WTC11 (cell line): ENCODE data around the gene CYP27B1. TPM values are rescaled to one million over a fixed set of nuclear protein-coding genes. Genes with fewer than 3 reads are reported as not detected.
A peak's percentile ranks its signal among the peaks of the same experiment; 100 is the strongest.

Experiments used
- ATAC-seq: fragments of 200-7000 bp; cut with Tn5 transposase; 2 replicates; pipeline ENCODE4 v1.10.0; 2021; ENCODE audit warnings: mild to moderate bottlenecking, moderate library complexity
- CTCF ChIA-PET: fragments of 300-600 bp; sonication (Branson Sonifier 250); formaldehyde crosslinking; loops from one replicate; lab custom pipeline; 2021; ENCODE audit warnings: antibody characterized with exemption; lab: Charles Lee
- POLR2A ChIA-PET: fragments of 350-600 bp; sonication (Branson Sonifier 250); formaldehyde crosslinking; loops from one replicate; lab custom pipeline; 2021; ENCODE audit warnings: antibody characterized with exemption; lab: Charles Lee
- DNase-seq: peaks from one replicate; pipeline ENCODE4 v3.0.0; 2021; ENCODE audit warnings: low spot score
- H3K27ac Mint-ChIP-seq: 2 replicates; pipeline ENCODE4 v1.8.0; 2021; ENCODE audit warnings: mixed read lengths
- H3K27me3 Mint-ChIP-seq: 2 replicates; pipeline ENCODE4 v1.8.0; 2021; ENCODE audit warnings: low read depth, mild to moderate bottlenecking, moderate library complexity, mixed read lengths
- H3K36me3 Mint-ChIP-seq: 2 replicates; pipeline ENCODE4 v1.8.0; 2021; ENCODE audit warnings: mixed read lengths
- H3K4me1 Mint-ChIP-seq: 2 replicates; pipeline ENCODE4 v1.8.0; 2022; ENCODE audit warnings: mixed read lengths
- H3K4me3 Mint-ChIP-seq: 2 replicates; pipeline ENCODE4 v1.8.0; 2021; ENCODE audit warnings: mild to moderate bottlenecking, moderate library complexity, mixed read lengths
- H3K9me3 Mint-ChIP-seq: 2 replicates; pipeline ENCODE4 v1.8.0; 2021; ENCODE audit warnings: mixed read lengths
- ATF1 ChIP-seq: sonication (generic); formaldehyde crosslinking; IDR thresholded peaks from 2 replicates; pipeline ENCODE4 v1.8.1; 2023; ENCODE audit warnings: mild to moderate bottlenecking, moderate library complexity, missing genetic modification reagents
- CREM ChIP-seq: sonication (generic); formaldehyde crosslinking; IDR thresholded peaks from 2 replicates; pipeline ENCODE4 v1.8.1; 2022; ENCODE audit warnings: mild to moderate bottlenecking, missing genetic modification reagents, moderate library complexity
- ELF4 ChIP-seq: sonication (generic); formaldehyde crosslinking; IDR thresholded peaks from 2 replicates; pipeline ENCODE4 v1.8.1; 2022; ENCODE audit warnings: low read depth, mild to moderate bottlenecking, moderate library complexity, missing genetic modification reagents
- EMX1 ChIP-seq: fragments of 250-450 bp; sonication (Bioruptor Pico); IDR thresholded peaks from 2 replicates; pipeline ENCODE4 v1.8.0; 2021; ENCODE audit warnings: mild to moderate bottlenecking
- ETV6 ChIP-seq: sonication (generic); formaldehyde crosslinking; IDR thresholded peaks from 2 replicates; pipeline ENCODE4 v1.8.1; 2022; ENCODE audit warnings: mild to moderate bottlenecking, missing genetic modification reagents
- FOXP1 ChIP-seq: sonication (generic); formaldehyde crosslinking; IDR thresholded peaks from 2 replicates; pipeline ENCODE4 v1.8.0; 2022; ENCODE audit warnings: missing genetic modification reagents, mild to moderate bottlenecking, moderate library complexity, borderline replicate concordance
- JAZF1 ChIP-seq: fragments of 250-450 bp; sonication (Bioruptor Pico); IDR thresholded peaks from 2 replicates; pipeline ENCODE4 v1.9.0; 2021; ENCODE audit warnings: moderate library complexity, mild to moderate bottlenecking, inconsistent platforms
- RORB ChIP-seq: fragments of 250-450 bp; sonication (Bioruptor Pico); IDR thresholded peaks from 2 replicates; pipeline ENCODE4 v1.9.0; 2021; ENCODE audit warnings: mild to moderate bottlenecking
- ZNF317 ChIP-seq: sonication (generic); formaldehyde crosslinking; IDR thresholded peaks from 2 replicates; pipeline ENCODE4 v1.8.1; 2023; ENCODE audit warnings: low read depth, mild to moderate bottlenecking, moderate library complexity, missing genetic modification reagents, borderline replicate concordance
- total RNA-seq: library from RNA; stranded (reverse); gene quantifications from 3 replicates; pipeline ENCODE4 v1.2.3, GENCODE V29; 2021
- TF ChIP-seq, protein P1 (sequence below): fragments of 250-450 bp; sonication (Bioruptor Pico); IDR thresholded peaks from 2 replicates; pipeline ENCODE4 v2.1.2; 2022; ENCODE audit warnings: mild to moderate bottlenecking, moderate library complexity
- TF ChIP-seq, protein P2 (sequence below): fragments of 250-450 bp; sonication (Bioruptor Pico); conservative IDR thresholded peaks from 2 replicates; pipeline ENCODE4 v1.9.0; 2021; ENCODE audit warnings: mild to moderate bottlenecking
- TF ChIP-seq, protein P3 (sequence below): sonication (generic); formaldehyde crosslinking; IDR thresholded peaks from 2 replicates; pipeline ENCODE4 v1.8.1; 2022; ENCODE audit warnings: mild to moderate bottlenecking, moderate library complexity, missing genetic modification reagents
- TF ChIP-seq, protein P4 (sequence below): sonication (generic); formaldehyde crosslinking; IDR thresholded peaks from 2 replicates; pipeline ENCODE4 v1.8.1; 2023; ENCODE audit warnings: mild to moderate bottlenecking, missing genetic modification reagents, moderate library complexity
- TF ChIP-seq, protein P5 (sequence below): sonication (generic); formaldehyde crosslinking; conservative IDR thresholded peaks from 2 replicates; pipeline ENCODE4 v1.8.1; 2022; ENCODE audit warnings: mild to moderate bottlenecking, missing genetic modification reagents
- TF ChIP-seq, protein P6 (sequence below): sonication (generic); formaldehyde crosslinking; IDR thresholded peaks from 2 replicates; pipeline ENCODE4 v1.8.0; 2023; ENCODE audit warnings: mild to moderate bottlenecking, missing genetic modification reagents
- TF ChIP-seq, protein P7 (sequence below): sonication (generic); formaldehyde crosslinking; IDR thresholded peaks from 2 replicates; pipeline ENCODE4 v1.8.1; 2022; ENCODE audit warnings: low read depth, mild to moderate bottlenecking, moderate library complexity, missing genetic modification reagents, borderline replicate concordance
- TF ChIP-seq, protein P8 (sequence below): sonication (generic); formaldehyde crosslinking; IDR thresholded peaks from 2 replicates; pipeline ENCODE4 v1.8.0; 2022; ENCODE audit warnings: missing genetic modification reagents

The CYP27B1 gene
- total RNA-seq, 1 experiment from 2014 or later, result 2.1 TPM

DNA sequence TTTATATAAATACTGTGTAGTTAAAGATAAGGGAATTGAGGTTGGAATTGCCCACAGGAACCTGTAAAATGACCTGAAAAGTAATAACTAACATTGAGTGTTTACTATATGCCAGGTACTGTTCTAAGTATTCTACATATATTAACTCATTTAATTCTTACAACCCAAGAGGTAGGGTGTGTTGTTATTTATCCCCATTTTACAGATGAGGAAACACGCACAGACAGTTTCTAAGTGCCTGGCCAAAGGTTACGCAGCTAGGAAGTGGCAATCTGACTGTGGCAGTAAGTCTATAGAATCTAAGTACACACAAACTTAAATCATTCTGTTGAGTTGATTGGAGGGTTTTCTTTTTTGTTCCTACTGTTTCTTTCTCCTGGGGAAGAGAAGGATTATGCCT is 23.1 kb downstream of the CYP27B1 start:
- Mint-ChIP-seq H3K27me3 (peaks cover 57% of the 10 kb centered on the region), H3K9me3 (no peaks in the 10 kb centered on the region; the same call in 1 of the 2 replicates), H3K36me3 (peaks cover 27% of the 10 kb centered on the region), H3K4me3 (peak overlapping the region; percentile 93), H3K27ac (no peak overlapping the region)
- DNase-seq, result no peak
- POLR2A ChIA-PET, result interaction anchor here (1.0 to 1.8 kb wide), 2 partner anchors 8 to 13 kb away, joined by 4 to 12 read pairs; no protein-coding TSS in a partner anchor
- no peak for TF ChIP-seq EMX1
- TF ChIP-seq, protein P1, sequence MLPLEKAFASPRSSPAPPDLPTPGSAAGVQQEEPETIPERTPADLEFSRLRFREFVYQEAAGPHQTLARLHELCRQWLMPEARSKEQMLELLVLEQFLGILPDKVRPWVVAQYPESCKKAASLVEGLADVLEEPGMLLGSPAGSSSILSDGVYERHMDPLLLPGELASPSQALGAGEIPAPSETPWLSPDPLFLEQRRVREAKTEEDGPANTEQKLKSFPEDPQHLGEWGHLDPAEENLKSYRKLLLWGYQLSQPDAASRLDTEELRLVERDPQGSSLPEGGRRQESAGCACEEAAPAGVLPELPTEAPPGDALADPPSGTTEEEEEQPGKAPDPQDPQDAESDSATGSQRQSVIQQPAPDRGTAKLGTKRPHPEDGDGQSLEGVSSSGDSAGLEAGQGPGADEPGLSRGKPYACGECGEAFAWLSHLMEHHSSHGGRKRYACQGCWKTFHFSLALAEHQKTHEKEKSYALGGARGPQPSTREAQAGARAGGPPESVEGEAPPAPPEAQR (CRISPR knock-in tag), result no peak
- no peak for TF ChIP-seq ZNF317 (CRISPR knock-in tag)
- no peak for TF ChIP-seq JAZF1 (CRISPR knock-in tag)
- TF ChIP-seq, all 79 proteins: peak for 0
- H3K4me1 Mint-ChIP-seq, result peaks cover 20% of the 10 kb centered on the region
- ATAC-seq, result no peak
- CTCF ChIA-PET, result interaction anchor here (1.5 to 4.7 kb wide), 4 partner anchors 13 to 285 kb away, joined by 6 to 34 read pairs (median 20); partner anchors contain the start of gene GLI1

DNA sequence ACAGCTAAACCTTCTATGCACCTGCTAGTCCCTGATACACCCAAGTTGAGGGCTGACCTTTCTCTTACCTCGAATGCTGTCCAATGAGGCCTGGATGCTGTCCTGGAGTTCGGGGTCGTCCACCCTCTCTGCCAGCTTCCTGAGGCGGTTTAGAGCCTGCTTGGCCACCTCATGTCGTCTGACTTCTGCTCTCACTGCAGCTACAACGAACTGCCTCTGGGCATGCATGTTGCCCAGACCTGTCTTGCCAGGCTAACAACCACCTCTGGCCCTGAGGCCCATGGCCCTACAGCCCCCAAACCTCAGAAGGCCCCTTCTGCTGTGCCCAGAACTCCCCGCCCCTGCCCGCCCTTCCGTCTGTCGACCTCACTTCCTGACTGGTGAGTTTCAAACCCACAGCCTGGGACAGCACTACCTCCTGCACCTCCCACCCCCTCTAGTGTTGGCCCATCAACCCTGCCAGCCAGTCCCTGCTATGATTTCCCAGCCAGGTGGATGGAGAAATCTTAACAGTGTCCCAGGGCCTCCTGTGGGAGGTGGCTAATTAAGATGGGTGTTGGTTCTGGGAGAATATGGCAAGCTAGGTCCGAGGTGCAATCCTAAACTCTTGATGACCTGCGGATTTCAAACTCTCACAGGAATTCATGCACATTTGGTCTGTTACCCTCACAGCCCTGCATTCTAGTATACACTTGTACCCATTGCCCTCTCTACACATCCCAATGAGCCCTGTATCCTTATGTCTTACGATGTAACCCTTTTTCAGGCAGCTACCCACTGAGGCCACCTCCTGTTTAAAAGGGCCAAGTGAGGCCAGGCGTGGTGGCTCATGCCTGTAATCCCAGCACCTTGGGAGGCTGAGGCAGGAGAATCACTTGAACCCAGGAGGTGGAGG is 24.8 kb downstream of the CYP27B1 start:
- TF ChIP-seq, protein P2, sequence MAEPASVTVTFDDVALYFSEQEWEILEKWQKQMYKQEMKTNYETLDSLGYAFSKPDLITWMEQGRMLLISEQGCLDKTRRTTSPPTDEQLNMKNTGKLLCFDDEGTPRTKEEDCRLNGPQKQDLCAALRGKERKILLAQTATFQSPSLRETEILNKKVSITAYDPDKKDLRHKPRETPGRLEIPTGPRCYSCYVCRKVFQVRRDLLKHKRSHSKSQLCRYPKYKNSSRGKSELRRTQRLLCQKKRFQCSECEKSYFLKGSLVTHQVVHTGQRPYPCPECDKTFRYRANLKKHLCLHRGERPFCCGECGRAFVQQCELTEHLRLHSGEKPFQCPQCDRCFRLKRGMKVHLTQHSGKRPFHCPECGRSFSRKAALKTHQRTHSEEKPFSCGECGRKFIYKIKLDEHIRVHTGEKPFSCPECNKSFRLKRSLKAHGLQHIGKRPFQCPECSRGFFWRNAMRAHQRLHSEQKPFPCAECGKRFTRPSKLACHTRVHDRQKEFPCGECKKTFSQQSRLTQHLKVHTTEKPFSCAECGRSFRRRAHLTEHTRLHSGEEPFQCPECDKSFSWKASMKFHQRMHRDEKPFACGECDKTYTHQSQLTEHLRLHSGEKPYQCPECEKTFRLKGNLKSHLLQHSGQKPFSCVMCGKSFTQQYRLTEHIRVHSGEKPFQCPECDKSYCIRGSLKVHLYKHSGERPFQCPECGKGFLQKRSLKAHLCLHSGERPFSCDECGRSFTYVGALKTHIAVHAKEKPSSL (CRISPR knock-in tag), result no peak
- TF ChIP-seq, protein P3, sequence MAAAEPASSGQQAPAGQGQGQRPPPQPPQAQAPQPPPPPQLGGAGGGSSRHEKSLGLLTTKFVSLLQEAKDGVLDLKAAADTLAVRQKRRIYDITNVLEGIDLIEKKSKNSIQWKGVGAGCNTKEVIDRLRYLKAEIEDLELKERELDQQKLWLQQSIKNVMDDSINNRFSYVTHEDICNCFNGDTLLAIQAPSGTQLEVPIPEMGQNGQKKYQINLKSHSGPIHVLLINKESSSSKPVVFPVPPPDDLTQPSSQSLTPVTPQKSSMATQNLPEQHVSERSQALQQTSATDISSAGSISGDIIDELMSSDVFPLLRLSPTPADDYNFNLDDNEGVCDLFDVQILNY (CRISPR knock-in tag), result no peak
- TF ChIP-seq ZNF317 (CRISPR knock-in tag), result no peak
- TF ChIP-seq ATF1 (CRISPR knock-in tag), result no peak
- TF ChIP-seq, protein P4, sequence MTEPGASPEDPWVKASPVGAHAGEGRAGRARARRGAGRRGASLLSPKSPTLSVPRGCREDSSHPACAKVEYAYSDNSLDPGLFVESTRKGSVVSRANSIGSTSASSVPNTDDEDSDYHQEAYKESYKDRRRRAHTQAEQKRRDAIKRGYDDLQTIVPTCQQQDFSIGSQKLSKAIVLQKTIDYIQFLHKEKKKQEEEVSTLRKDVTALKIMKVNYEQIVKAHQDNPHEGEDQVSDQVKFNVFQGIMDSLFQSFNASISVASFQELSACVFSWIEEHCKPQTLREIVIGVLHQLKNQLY (CRISPR knock-in tag), result no peak
- TF ChIP-seq ELF4 (CRISPR knock-in tag), result no peak
- TF ChIP-seq, protein P5, sequence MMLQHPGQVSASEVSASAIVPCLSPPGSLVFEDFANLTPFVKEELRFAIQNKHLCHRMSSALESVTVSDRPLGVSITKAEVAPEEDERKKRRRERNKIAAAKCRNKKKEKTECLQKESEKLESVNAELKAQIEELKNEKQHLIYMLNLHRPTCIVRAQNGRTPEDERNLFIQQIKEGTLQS (CRISPR knock-in tag), result no peak
- TF ChIP-seq RORB, result no peak
- TF ChIP-seq, protein P6, sequence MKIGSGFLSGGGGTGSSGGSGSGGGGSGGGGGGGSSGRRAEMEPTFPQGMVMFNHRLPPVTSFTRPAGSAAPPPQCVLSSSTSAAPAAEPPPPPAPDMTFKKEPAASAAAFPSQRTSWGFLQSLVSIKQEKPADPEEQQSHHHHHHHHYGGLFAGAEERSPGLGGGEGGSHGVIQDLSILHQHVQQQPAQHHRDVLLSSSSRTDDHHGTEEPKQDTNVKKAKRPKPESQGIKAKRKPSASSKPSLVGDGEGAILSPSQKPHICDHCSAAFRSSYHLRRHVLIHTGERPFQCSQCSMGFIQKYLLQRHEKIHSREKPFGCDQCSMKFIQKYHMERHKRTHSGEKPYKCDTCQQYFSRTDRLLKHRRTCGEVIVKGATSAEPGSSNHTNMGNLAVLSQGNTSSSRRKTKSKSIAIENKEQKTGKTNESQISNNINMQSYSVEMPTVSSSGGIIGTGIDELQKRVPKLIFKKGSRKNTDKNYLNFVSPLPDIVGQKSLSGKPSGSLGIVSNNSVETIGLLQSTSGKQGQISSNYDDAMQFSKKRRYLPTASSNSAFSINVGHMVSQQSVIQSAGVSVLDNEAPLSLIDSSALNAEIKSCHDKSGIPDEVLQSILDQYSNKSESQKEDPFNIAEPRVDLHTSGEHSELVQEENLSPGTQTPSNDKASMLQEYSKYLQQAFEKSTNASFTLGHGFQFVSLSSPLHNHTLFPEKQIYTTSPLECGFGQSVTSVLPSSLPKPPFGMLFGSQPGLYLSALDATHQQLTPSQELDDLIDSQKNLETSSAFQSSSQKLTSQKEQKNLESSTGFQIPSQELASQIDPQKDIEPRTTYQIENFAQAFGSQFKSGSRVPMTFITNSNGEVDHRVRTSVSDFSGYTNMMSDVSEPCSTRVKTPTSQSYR (CRISPR knock-in tag), result no peak
- no peak for TF ChIP-seq CREM (CRISPR knock-in tag)
- TF ChIP-seq, protein P7, sequence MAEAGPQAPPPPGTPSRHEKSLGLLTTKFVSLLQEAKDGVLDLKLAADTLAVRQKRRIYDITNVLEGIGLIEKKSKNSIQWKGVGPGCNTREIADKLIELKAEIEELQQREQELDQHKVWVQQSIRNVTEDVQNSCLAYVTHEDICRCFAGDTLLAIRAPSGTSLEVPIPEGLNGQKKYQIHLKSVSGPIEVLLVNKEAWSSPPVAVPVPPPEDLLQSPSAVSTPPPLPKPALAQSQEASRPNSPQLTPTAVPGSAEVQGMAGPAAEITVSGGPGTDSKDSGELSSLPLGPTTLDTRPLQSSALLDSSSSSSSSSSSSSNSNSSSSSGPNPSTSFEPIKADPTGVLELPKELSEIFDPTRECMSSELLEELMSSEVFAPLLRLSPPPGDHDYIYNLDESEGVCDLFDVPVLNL, result no peak
- no peak for TF ChIP-seq FOXP1
- TF ChIP-seq ETV6 (CRISPR knock-in tag), result no peak
- TF ChIP-seq, protein P8, sequence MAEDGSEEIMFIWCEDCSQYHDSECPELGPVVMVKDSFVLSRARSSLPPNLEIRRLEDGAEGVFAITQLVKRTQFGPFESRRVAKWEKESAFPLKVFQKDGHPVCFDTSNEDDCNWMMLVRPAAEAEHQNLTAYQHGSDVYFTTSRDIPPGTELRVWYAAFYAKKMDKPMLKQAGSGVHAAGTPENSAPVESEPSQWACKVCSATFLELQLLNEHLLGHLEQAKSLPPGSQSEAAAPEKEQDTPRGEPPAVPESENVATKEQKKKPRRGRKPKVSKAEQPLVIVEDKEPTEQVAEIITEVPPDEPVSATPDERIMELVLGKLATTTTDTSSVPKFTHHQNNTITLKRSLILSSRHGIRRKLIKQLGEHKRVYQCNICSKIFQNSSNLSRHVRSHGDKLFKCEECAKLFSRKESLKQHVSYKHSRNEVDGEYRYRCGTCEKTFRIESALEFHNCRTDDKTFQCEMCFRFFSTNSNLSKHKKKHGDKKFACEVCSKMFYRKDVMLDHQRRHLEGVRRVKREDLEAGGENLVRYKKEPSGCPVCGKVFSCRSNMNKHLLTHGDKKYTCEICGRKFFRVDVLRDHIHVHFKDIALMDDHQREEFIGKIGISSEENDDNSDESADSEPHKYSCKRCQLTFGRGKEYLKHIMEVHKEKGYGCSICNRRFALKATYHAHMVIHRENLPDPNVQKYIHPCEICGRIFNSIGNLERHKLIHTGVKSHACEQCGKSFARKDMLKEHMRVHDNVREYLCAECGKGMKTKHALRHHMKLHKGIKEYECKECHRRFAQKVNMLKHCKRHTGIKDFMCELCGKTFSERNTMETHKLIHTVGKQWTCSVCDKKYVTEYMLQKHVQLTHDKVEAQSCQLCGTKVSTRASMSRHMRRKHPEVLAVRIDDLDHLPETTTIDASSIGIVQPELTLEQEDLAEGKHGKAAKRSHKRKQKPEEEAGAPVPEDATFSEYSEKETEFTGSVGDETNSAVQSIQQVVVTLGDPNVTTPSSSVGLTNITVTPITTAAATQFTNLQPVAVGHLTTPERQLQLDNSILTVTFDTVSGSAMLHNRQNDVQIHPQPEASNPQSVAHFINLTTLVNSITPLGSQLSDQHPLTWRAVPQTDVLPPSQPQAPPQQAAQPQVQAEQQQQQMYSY (CRISPR knock-in tag), result no peak
- ATAC-seq (peak; percentile 19), DNase-seq (peak; percentile 46)
- Mint-ChIP-seq H3K9me3 (no peaks in the 10 kb centered on the region; the same call in 1 of the 2 replicates), H3K4me1 (peaks cover 20% of the 10 kb centered on the region), H3K36me3 (peaks cover 13% of the 10 kb centered on the region), H3K27me3 (peaks cover 69% of the 10 kb centered on the region), H3K4me3 (peak overlapping the region; percentile 39), H3K27ac (no peak overlapping the region)
- ChIA-PET CTCF (interaction anchor here (0.6 to 4.7 kb wide), 8 partner anchors 10 to 159 kb away, joined by 3 to 31 read pairs (median 4); partner anchors contain the start of gene B4GALNT1), POLR2A (interaction anchor here (1.0 kb wide), 1 partner anchor 10 kb away, joined by 4 read pairs; the partner anchor contains the start of gene CDK4)
